ENCODE data around the gene PPP6R3.

DNA sequence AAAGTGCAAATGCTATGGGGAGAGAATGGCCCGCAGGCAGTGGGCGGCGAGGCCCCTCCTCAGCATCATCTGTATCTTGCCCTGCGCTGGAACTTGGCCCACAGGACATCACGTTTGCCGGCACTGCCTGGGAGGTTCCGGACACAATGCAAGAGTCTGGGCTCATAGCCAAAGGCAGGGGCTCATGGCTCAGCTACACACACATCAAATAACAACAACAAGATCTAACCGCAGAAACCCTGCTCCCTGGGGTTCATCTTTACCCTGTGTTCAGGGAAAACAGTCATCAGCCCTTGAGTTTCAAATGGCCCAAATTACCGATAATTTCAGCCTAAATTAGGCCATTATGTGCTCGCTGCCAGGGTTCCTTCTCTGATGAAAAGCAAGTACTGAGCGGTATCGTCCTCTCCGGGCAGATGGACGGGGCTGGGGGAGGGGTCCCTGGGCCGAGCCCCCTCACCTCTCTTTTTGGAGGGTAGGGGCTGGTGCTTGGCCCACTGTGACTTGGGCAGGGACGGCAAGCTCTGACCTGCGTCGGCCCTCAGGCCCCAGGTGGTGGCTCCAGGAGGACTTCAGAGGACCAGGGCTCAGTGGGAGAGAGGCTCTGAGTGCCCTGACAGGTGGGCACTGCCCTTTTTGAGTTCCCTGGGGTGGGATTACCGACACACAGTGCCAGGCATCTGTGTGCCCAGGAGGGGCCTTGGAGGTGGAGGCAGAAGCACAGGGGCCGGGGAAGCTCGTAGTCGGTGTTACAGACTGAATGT, 198.8 kb downstream of the PPP6R3 start:
- no peak for TF ChIP-seq CTCF (IDR thresholded peaks at IDR 0.05)
- TF ChIP-seq POLR2A (IDR thresholded peaks at IDR 0.05), result no peak
